ENCODE measurements around the gene TUBG2. TPM values are rescaled to one million over a fixed set of nuclear protein-coding genes. Genes with fewer than 3 reads are reported as not detected.

TUBG2 gene
- total RNA-seq, 1 donor = 13.8 TPM

- no peaks in the 10 kb centered on the region for H3K27me3 ChIP-seq (ENCODE audit: insufficient read depth, low read length)
- no peak overlapping the region for H3K4me3 ChIP-seq (ENCODE audit: insufficient read depth, low read length)
- peaks cover 30% of the 10 kb centered on the region for H4K20me1 ChIP-seq (ENCODE audit: insufficient read depth, low read length)
- peaks cover 66% of the 10 kb centered on the region for H3K36me3 ChIP-seq (ENCODE audit: insufficient read depth, low read length)
- no peak overlapping the region for H3K27ac ChIP-seq (ENCODE audit: low read depth, low read length)
- no peak for TF ChIP-seq CTCF (IDR thresholded peaks at IDR 0.05; ENCODE audit: extremely low read depth, low read depth, low read length)
- H3K9me3 ChIP-seq (ENCODE audit: low read depth, low read length) = no peaks in the 10 kb centered on the region
- peaks cover 23% of the 10 kb centered on the region for H3K4me1 ChIP-seq (ENCODE audit: insufficient read depth, low read length)
- peaks cover 12% of the 10 kb centered on the region for H3K79me2 ChIP-seq (ENCODE audit: insufficient read depth, low read length)
- no peak overlapping the region for H3K4me2 ChIP-seq (ENCODE audit: insufficient read depth, low read length)
- no peak overlapping the region for H2AFZ ChIP-seq (ENCODE audit: low read length)
- DNase-seq (ENCODE audit: insufficient read length, low spot score, missing footprints) = peak; percentile 78
Measured at GRCh38 chr17:42669705-42669976, 10.6 kb downstream of the TUBG2 start.

- peak; percentile 63 for DNase-seq (ENCODE audit: insufficient read length, low spot score, missing footprints)
- Histone ChIP-seq H3K27me3 (ENCODE audit: insufficient read depth, low read length) (no peaks in the 10 kb centered on the region), H3K4me1 (ENCODE audit: insufficient read depth, low read length) (peaks cover 28% of the 10 kb centered on the region), H4K20me1 (ENCODE audit: insufficient read depth, low read length) (peaks cover 32% of the 10 kb centered on the region), H3K4me2 (ENCODE audit: insufficient read depth, low read length) (no peak overlapping the region), H3K9me3 (ENCODE audit: low read depth, low read length) (no peaks in the 10 kb centered on the region), H3K27ac (ENCODE audit: low read depth, low read length) (no peak overlapping the region), H3K36me3 (ENCODE audit: insufficient read depth, low read length) (peaks cover 66% of the 10 kb centered on the region), H3K79me2 (ENCODE audit: insufficient read depth, low read length) (peaks cover 18% of the 10 kb centered on the region), H3K4me3 (ENCODE audit: insufficient read depth, low read length) (no peak overlapping the region), H2AFZ (ENCODE audit: low read length) (no peak overlapping the region)
- no peak for TF ChIP-seq CTCF (IDR thresholded peaks at IDR 0.05; ENCODE audit: extremely low read depth, low read depth, low read length)
Measured at GRCh38 chr17:42669977-42670788, 11.1 kb downstream of the TUBG2 start.

- Histone ChIP-seq H3K4me2 (ENCODE audit: insufficient read depth, low read length) (no peak overlapping the region), H3K36me3 (ENCODE audit: insufficient read depth, low read length) (peaks cover 58% of the 10 kb centered on the region), H3K27ac (ENCODE audit: low read depth, low read length) (no peak overlapping the region), H3K27me3 (ENCODE audit: insufficient read depth, low read length) (no peaks in the 10 kb centered on the region), H3K4me1 (ENCODE audit: insufficient read depth, low read length) (peaks cover 28% of the 10 kb centered on the region), H3K9me3 (ENCODE audit: low read depth, low read length) (no peaks in the 10 kb centered on the region), H3K4me3 (ENCODE audit: insufficient read depth, low read length) (no peak overlapping the region), H4K20me1 (ENCODE audit: insufficient read depth, low read length) (peaks cover 38% of the 10 kb centered on the region), H3K79me2 (ENCODE audit: insufficient read depth, low read length) (peaks cover 26% of the 10 kb centered on the region), H2AFZ (ENCODE audit: low read length) (no peak overlapping the region)
- no peak for TF ChIP-seq CTCF (IDR thresholded peaks at IDR 0.05; ENCODE audit: extremely low read depth, low read depth, low read length)
- DNase-seq (ENCODE audit: insufficient read length, low spot score, missing footprints) = peak; percentile 91
Measured at GRCh38 chr17:42670789-42671657, 11.9 kb downstream of the TUBG2 start.

- H3K4me1 ChIP-seq (ENCODE audit: insufficient read depth, low read length) = peaks cover 25% of the 10 kb centered on the region
- no peak overlapping the region for H2AFZ ChIP-seq (ENCODE audit: low read length)
- H3K4me3 ChIP-seq (ENCODE audit: insufficient read depth, low read length) = no peak overlapping the region
- no peaks in the 10 kb centered on the region for H3K27me3 ChIP-seq (ENCODE audit: insufficient read depth, low read length)
- H3K79me2 ChIP-seq (ENCODE audit: insufficient read depth, low read length) = peaks cover 34% of the 10 kb centered on the region
- no peak overlapping the region for H3K4me2 ChIP-seq (ENCODE audit: insufficient read depth, low read length)
- DNase-seq (ENCODE audit: insufficient read length, low spot score, missing footprints) = peak; percentile 83
- no peak for TF ChIP-seq CTCF (IDR thresholded peaks at IDR 0.05; ENCODE audit: extremely low read depth, low read depth, low read length)
- no peak overlapping the region for H3K27ac ChIP-seq (ENCODE audit: low read depth, low read length)
- H3K36me3 ChIP-seq (ENCODE audit: insufficient read depth, low read length) = peaks cover 49% of the 10 kb centered on the region
- H4K20me1 ChIP-seq (ENCODE audit: insufficient read depth, low read length) = peaks cover 43% of the 10 kb centered on the region
- no peaks in the 10 kb centered on the region for H3K9me3 ChIP-seq (ENCODE audit: low read depth, low read length)
Measured at GRCh38 chr17:42672038-42672437, 13.0 kb downstream of the TUBG2 start.

Measured in osteoblast (primary cell).